Liver (tissue), 9 donors: ENCODE results near the gene GRAMD1A. TPM values are rescaled to one million over a fixed set of nuclear protein-coding genes. Genes with fewer than 3 reads are reported as not detected.

Experiments used
- DNase-seq: peaks from one replicate; pipeline ENCODE4 v3.0.0-alpha.2; 2017; ENCODE audit warnings: low spot score
- H3K27ac ChIP-seq, 2 donors: one replicate each; pipeline ENCODE4 v1.7.0; 2013; ENCODE audit warnings: inconsistent platforms in 2 of 2, low read length in 2 of 2, control low read depth in 1 of 2, low read depth in 1 of 2, mild to moderate bottlenecking in 1 of 2
- H3K27me3 ChIP-seq, 4 donors: one replicate each; pipeline versions ENCODE4 v1.6.1 to v1.7.0; 2013; ENCODE audit warnings: low read length in 3 of 4, inconsistent platforms in 1 of 4, mild to moderate bottlenecking in 1 of 4, moderate library complexity in 1 of 4; ENCODE audit not compliant: control insufficient read depth in 4 of 4, insufficient read depth in 4 of 4
- H3K36me3 ChIP-seq, 4 donors: one replicate each; pipeline versions ENCODE4 v1.6.1 to v1.7.0; 2013; ENCODE audit warnings: low read length in 3 of 4, mild to moderate bottlenecking in 3 of 4, low read depth in 1 of 4, moderate library complexity in 1 of 4; ENCODE audit not compliant: control insufficient read depth in 4 of 4, insufficient read depth in 3 of 4
- H3K4me1 ChIP-seq, 4 donors: one replicate each; pipeline versions ENCODE4 v1.6.1 to v1.7.0; 2013; ENCODE audit warnings: low read length in 3 of 4, mild to moderate bottlenecking in 3 of 4, moderate library complexity in 1 of 4; ENCODE audit not compliant: control insufficient read depth in 4 of 4, insufficient read depth in 4 of 4
- H3K4me3 ChIP-seq, 3 donors: one replicate each; pipeline versions ENCODE4 v1.6.1 to v1.7.0; 2013; ENCODE audit warnings: low read length in 3 of 3, control low read depth in 1 of 3, low read depth in 1 of 3, mild to moderate bottlenecking in 1 of 3
- H3K9ac ChIP-seq, 2 donors: one replicate each; pipeline ENCODE4 v1.7.0; 2013; ENCODE audit warnings: low read length in 2 of 2, mild to moderate bottlenecking in 2 of 2, moderate library complexity in 2 of 2, control low read depth in 1 of 2, low read depth in 1 of 2
- H3K9me3 ChIP-seq, 4 donors: one replicate each; pipeline versions ENCODE4 v1.6.1 to v1.7.0; 2013; ENCODE audit warnings: low read length in 3 of 4; ENCODE audit not compliant: control insufficient read depth in 4 of 4
- ATF3 ChIP-seq: IDR thresholded peaks from 2 replicates; pipeline ENCODE4 v1.6.1; 2016; ENCODE audit warnings: antibody characterized with exemption
- CTCF ChIP-seq: fragments of 150-350 bp; IDR thresholded peaks from 2 replicates; pipeline ENCODE4 v1.5.1; 2017; ENCODE audit warnings: improper control_type of control experiment, low read depth, low read length; ENCODE audit not compliant: missing input control
- EGR1 ChIP-seq, 2 donors: IDR thresholded peaks; 2 replicates each; pipeline ENCODE4 v1.6.1; 2016 to 2018; ENCODE audit warnings: antibody characterized with exemption in 2 of 2, low read depth in 2 of 2
- FOXA1 ChIP-seq: IDR thresholded peaks from 2 replicates; pipeline ENCODE4 v1.6.1; 2016; ENCODE audit warnings: antibody characterized with exemption
- FOXA2 ChIP-seq: IDR thresholded peaks from 2 replicates; pipeline ENCODE4 v1.6.1; 2016; ENCODE audit warnings: antibody characterized with exemption
- GABPA ChIP-seq, 2 donors: IDR thresholded peaks in 1 of 2; conservative IDR thresholded peaks in 1 of 2; 2 replicates each; pipeline ENCODE4 v1.6.1; 2016; ENCODE audit warnings: antibody characterized with exemption in 2 of 2, mild to moderate bottlenecking in 1 of 2, moderate library complexity in 1 of 2
- HNF4A ChIP-seq, 2 donors: conservative IDR thresholded peaks; 2 replicates each; pipeline ENCODE4 v1.6.1; 2016; ENCODE audit warnings: antibody characterized with exemption in 2 of 2, mild to moderate bottlenecking in 2 of 2
- HNF4G ChIP-seq: IDR thresholded peaks from 2 replicates; pipeline ENCODE4 v1.6.1; 2016; ENCODE audit warnings: antibody characterized with exemption
- JUND ChIP-seq, 2 donors: IDR thresholded peaks; 2 replicates each; pipeline ENCODE4 v1.6.1; 2016; ENCODE audit warnings: antibody characterized with exemption in 2 of 2
- NR2F2 ChIP-seq: IDR thresholded peaks from 2 replicates; pipeline ENCODE4 v1.6.1; 2016; ENCODE audit warnings: antibody characterized with exemption
- RAD21 ChIP-seq, 2 donors: IDR thresholded peaks; 2 replicates each; pipeline ENCODE4 v1.6.1; 2016; ENCODE audit warnings: antibody characterized with exemption in 2 of 2, mild to moderate bottlenecking in 2 of 2
- RXRA ChIP-seq, 2 donors: IDR thresholded peaks; 2 replicates each; pipeline ENCODE4 v1.6.1; 2017 to 2018; ENCODE audit warnings: antibody characterized with exemption in 2 of 2, mild to moderate bottlenecking in 1 of 2
- SP1 ChIP-seq: IDR thresholded peaks from 2 replicates; pipeline ENCODE4 v1.6.1; 2018; ENCODE audit warnings: antibody characterized with exemption, mild to moderate bottlenecking
- TAF1 ChIP-seq: conservative IDR thresholded peaks from 2 replicates; pipeline ENCODE4 v1.6.1; 2016; ENCODE audit warnings: antibody characterized with exemption, mild to moderate bottlenecking
- YY1 ChIP-seq: IDR thresholded peaks from 2 replicates; pipeline ENCODE4 v1.6.1; 2016; ENCODE audit warnings: antibody characterized with exemption, mild to moderate bottlenecking
- ZBTB33 ChIP-seq: IDR thresholded peaks from 2 replicates; pipeline ENCODE4 v1.6.1; 2016; ENCODE audit warnings: antibody characterized with exemption
- WGBS: extraction: QIAGEN DNeasy Blood & Tissue Kit; methylation state at CpG from one replicate; pipeline ENCODE4 v1.1.7; 2013; 5-methylcytosine and 5-hydroxymethylcytosine counted together
- polyA plus RNA-seq, 2 donors: library from polyadenylated mRNA; stranded (reverse) in 1 of 2; unstranded in 1 of 2; fragments of 200-250 nt in 1 of 2; fragments of >200 nt in 1 of 2; fragmentation: Nextera tagmentation in 1 of 2; extraction: Ambion mirVana in 1 of 2; gene quantifications; one replicate each; pipeline versions ENCODE4 v1.2.1 to v1.2.3, GENCODE V29; 2013 to 2015
- total RNA-seq, 2 donors: library from RNA; depleted of rRNA; stranded (reverse); fragments of >200 nt; gene quantifications; one replicate each; pipeline ENCODE4 v1.2.3, GENCODE V29; 2014
- TF ChIP-seq, protein P1 (sequence below): IDR thresholded peaks from 2 replicates; pipeline ENCODE4 v1.6.1; 2016; ENCODE audit warnings: antibody characterized with exemption
- TF ChIP-seq, protein P2 (sequence below): IDR thresholded peaks from 2 replicates; pipeline ENCODE4 v1.6.1; 2016; ENCODE audit warnings: antibody characterized with exemption, mild to moderate bottlenecking
- donor health status: healthy.
- donor health status: healthy.
- donor health status: healthy.
- donor health status: healthy.
- donor health status: healthy.

GRAMD1A gene
- total and polyA plus RNA-seq, 4 donors = 8.6 to 14.1 (median 11.2) TPM

DNA sequence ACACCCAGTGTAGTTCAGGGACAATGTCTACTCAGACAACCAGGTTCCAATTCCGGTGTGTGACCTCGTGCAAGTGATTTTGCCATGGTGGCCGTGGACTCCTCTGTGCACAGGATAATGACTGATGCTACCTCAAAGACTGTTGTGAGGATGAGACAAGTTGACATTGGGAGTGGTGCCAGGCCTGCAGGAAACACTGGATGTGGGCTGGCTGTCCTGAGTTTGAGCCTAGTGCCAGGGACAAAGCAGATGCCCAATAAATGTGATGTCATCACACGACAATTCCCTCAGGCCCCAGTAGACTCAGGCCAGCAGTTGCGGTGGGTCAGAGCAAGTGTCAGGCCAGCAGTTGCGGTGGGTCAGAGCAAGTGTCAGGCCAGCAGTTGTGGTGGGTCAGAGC, 24.0 kb downstream of the GRAMD1A start (continued):
- TF ChIP-seq TAF1 (no peak), ATF3 (no peak), HNF4G (no peak), FOXA1 (no peak), FOXA2 (no peak), GABPA (IDR thresholded peaks at IDR 0.05 in 1 of 2, conservative IDR thresholded peaks at IDR 0.05 in 1 of 2) (no peak), RAD21 (IDR thresholded peaks at IDR 0.05) (no peak), HNF4A (conservative IDR thresholded peaks at IDR 0.05) (no peak), JUND (IDR thresholded peaks at IDR 0.05) (no peak)

DNA sequence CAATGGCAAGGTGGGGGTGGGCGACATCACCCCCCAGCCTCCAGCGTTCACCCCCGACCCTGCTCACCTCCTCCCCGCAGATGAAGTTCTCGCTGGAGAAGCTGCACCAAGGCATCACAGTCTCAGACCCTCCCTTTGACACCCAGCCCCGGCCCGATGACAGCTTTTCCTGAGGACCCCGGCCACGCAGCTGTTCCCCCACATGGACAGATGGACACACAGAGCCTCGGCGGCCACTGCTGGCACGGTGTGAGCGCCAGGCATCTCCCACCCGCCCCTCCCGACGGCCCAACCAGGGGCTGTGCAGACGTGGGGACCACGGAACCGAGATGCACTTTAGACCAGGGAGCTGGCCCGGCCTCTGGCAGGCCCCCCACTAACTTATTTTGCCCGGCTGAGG, 25.8 kb downstream of the GRAMD1A start:
- TF ChIP-seq SP1 = no peak
- no peak for TF ChIP-seq RXRA (IDR thresholded peaks at IDR 0.05)
- TF ChIP-seq, protein P1, sequence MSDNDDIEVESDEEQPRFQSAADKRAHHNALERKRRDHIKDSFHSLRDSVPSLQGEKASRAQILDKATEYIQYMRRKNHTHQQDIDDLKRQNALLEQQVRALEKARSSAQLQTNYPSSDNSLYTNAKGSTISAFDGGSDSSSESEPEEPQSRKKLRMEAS = no peak
- TF ChIP-seq CTCF = no peak
- TF ChIP-seq JUND (IDR thresholded peaks at IDR 0.05) = no peak
- TF ChIP-seq FOXA2 = no peak
- TF ChIP-seq GABPA (IDR thresholded peaks at IDR 0.05 in 1 of 2, conservative IDR thresholded peaks at IDR 0.05 in 1 of 2) = no peak
- no peak for TF ChIP-seq HNF4G
- no peak for TF ChIP-seq RAD21 (IDR thresholded peaks at IDR 0.05)
- no peak for TF ChIP-seq YY1
- TF ChIP-seq, protein P2, sequence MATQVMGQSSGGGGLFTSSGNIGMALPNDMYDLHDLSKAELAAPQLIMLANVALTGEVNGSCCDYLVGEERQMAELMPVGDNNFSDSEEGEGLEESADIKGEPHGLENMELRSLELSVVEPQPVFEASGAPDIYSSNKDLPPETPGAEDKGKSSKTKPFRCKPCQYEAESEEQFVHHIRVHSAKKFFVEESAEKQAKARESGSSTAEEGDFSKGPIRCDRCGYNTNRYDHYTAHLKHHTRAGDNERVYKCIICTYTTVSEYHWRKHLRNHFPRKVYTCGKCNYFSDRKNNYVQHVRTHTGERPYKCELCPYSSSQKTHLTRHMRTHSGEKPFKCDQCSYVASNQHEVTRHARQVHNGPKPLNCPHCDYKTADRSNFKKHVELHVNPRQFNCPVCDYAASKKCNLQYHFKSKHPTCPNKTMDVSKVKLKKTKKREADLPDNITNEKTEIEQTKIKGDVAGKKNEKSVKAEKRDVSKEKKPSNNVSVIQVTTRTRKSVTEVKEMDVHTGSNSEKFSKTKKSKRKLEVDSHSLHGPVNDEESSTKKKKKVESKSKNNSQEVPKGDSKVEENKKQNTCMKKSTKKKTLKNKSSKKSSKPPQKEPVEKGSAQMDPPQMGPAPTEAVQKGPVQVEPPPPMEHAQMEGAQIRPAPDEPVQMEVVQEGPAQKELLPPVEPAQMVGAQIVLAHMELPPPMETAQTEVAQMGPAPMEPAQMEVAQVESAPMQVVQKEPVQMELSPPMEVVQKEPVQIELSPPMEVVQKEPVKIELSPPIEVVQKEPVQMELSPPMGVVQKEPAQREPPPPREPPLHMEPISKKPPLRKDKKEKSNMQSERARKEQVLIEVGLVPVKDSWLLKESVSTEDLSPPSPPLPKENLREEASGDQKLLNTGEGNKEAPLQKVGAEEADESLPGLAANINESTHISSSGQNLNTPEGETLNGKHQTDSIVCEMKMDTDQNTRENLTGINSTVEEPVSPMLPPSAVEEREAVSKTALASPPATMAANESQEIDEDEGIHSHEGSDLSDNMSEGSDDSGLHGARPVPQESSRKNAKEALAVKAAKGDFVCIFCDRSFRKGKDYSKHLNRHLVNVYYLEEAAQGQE = no peak
- TF ChIP-seq ZBTB33 = no peak
- TF ChIP-seq EGR1 (IDR thresholded peaks at IDR 0.05; ENCODE audit: low read depth in 2 of 2) = no peak
- TF ChIP-seq NR2F2 = no peak
- TF ChIP-seq ATF3 = no peak
- no peak for TF ChIP-seq HNF4A (conservative IDR thresholded peaks at IDR 0.05)
- no peak for TF ChIP-seq FOXA1
- no peak for TF ChIP-seq TAF1
- H3K27me3 ChIP-seq = no peaks in the 10 kb centered on the region
- H3K27ac ChIP-seq = no peak overlapping the region
- no peaks in the 10 kb centered on the region for H3K9me3 ChIP-seq
- DNase-seq = no peak
- no peak overlapping the region for H3K9ac ChIP-seq
- H3K4me1 ChIP-seq = peaks cover 1 to 3% (median 2%) of the 10 kb centered on the region in 4 donors
- peaks cover 0 to 42% (median 2%) of the 10 kb centered on the region in 4 donors for H3K36me3 ChIP-seq
- WGBS = 95% methylated on average over 21 of the region's 21 CpGs
- H3K4me3 ChIP-seq = no peak overlapping the region
